Endodermal cell (in vitro differentiated cells): ENCODE results near the gene CYSTM1. TPM values are rescaled to one million over a fixed set of nuclear protein-coding genes. Genes with fewer than 3 reads are reported as not detected.

Experiments
- DNase-seq: peaks from one replicate; pipeline ENCODE4 v3.0.0-alpha.2; 2017
- H3K27ac ChIP-seq: 2 replicates; pipeline ENCODE4 v1.5.1; 2013; ENCODE audit warnings: mild to moderate bottlenecking, low read depth, low read length, moderate library complexity
- H3K27me3 ChIP-seq: 2 replicates; pipeline ENCODE4 v1.6.1; 2013; ENCODE audit warnings: mild to moderate bottlenecking, low read length, moderate library complexity; ENCODE audit not compliant: insufficient read depth, control insufficient read depth, poor library complexity, severe bottlenecking
- H3K36me3 ChIP-seq: 2 replicates; pipeline ENCODE4 v1.7.0; 2013; ENCODE audit warnings: mild to moderate bottlenecking, low read length, moderate library complexity; ENCODE audit not compliant: control insufficient read depth, insufficient read depth
- H3K4me1 ChIP-seq: one replicate; pipeline ENCODE4 v1.7.0; 2013; ENCODE audit warnings: low read length; ENCODE audit not compliant: control insufficient read depth, insufficient read depth
- H3K4me3 ChIP-seq: 2 replicates; pipeline ENCODE4 v1.5.1; 2013; ENCODE audit warnings: mild to moderate bottlenecking, low read length, moderate library complexity
- H3K9ac ChIP-seq: 2 replicates; pipeline ENCODE4 v1.6.1; 2013; ENCODE audit warnings: mild to moderate bottlenecking, low read length, moderate library complexity; ENCODE audit not compliant: poor library complexity, severe bottlenecking; ENCODE audit errors: extremely low read depth
- H3K9me3 ChIP-seq: 2 replicates; pipeline ENCODE4 v1.6.1; 2013; ENCODE audit warnings: mild to moderate bottlenecking, low read length, moderate library complexity; ENCODE audit not compliant: control insufficient read depth
- H3K27ac Mint-ChIP-seq: 2 replicates; pipeline ENCODE4 v1.8.0; 2020; ENCODE audit warnings: mixed read lengths
- H3K27me3 Mint-ChIP-seq: 2 replicates; pipeline ENCODE4 v1.8.0; 2021; ENCODE audit warnings: mild to moderate bottlenecking, mixed read lengths; ENCODE audit not compliant: insufficient read depth
- H3K36me3 Mint-ChIP-seq: 2 replicates; pipeline ENCODE4 v1.8.0; 2020; ENCODE audit warnings: low read depth, mixed read lengths
- H3K4me1 Mint-ChIP-seq: 2 replicates; pipeline ENCODE4 v1.8.0; 2020; ENCODE audit warnings: mixed read lengths
- H3K4me3 Mint-ChIP-seq: 2 replicates; pipeline ENCODE4 v1.8.0; 2020; ENCODE audit warnings: mild to moderate bottlenecking, moderate library complexity, mixed read lengths
- H3K9me3 Mint-ChIP-seq: 2 replicates; pipeline ENCODE4 v1.8.0; 2020; ENCODE audit warnings: mild to moderate bottlenecking, mixed read lengths
- WGBS, 2 experiments: methylation state at CpG; one replicate each; pipeline versions ENCODE4 v1.1.5 to v1.1.7; 2013; ENCODE audit warnings: missing lambda C conversion rate in 2 of 2, mixed read lengths in 1 of 2; ENCODE audit not compliant: insufficient coverage in 1 of 2, insufficient read length in 1 of 2; 5-methylcytosine and 5-hydroxymethylcytosine counted together
- total RNA-seq, 2 donors: library from RNA; stranded (reverse); fragmentation: NEBNext Ultra II Directional in 1 of 2; extraction: Animal tissue kit (Norgen Biotek cat#: 25700) in 1 of 2; gene quantifications; 2 replicates in 1 of 2; 3 replicates in 1 of 2; pipeline ENCODE4 v1.2.1, GENCODE V29; 2021
- TF ChIP-seq, protein P1 (sequence below): fragments of 200-600 bp; sonication (generic); conservative IDR thresholded peaks from 2 replicates; pipeline ENCODE4 v1.5.0; 2021; ENCODE audit warnings: antibody characterized with exemption, mild to moderate bottlenecking

The CYSTM1 gene
- total RNA-seq, 2 donors from 2014 or later = 30.7 to 38.1 TPM

DNA sequence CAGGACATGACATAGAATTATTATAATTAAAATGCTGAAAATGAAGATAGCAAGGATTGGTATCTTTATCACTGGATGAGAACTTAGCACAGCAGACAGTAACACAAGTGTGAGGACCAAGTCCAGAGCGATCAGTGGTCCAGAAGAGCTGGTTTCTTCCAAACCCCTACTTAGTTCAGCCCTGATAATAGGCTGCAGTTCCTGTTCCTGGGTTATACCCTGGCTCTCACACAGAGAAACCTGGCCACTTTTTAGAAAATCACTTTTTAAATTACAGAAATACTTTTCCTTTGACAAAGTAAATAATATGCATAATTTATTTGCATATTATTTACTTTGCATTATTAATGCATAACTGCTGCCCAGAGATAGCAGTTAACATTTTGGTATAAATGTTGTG is 40.3 kb downstream of the CYSTM1 start:
- H3K9me3 ChIP-seq = no peaks in the 10 kb centered on the region
- Mint-ChIP-seq H3K36me3 (no peaks in the 10 kb centered on the region), H3K27me3 (no peaks in the 10 kb centered on the region), H3K9me3 (no peaks in the 10 kb centered on the region), H3K4me3 (no peak overlapping the region), H3K4me1 (peaks cover 27% of the 10 kb centered on the region), H3K27ac (no peak overlapping the region)
- no peak overlapping the region for H3K9ac ChIP-seq
- H3K36me3 ChIP-seq = no peaks in the 10 kb centered on the region
- TF ChIP-seq, protein P1, sequence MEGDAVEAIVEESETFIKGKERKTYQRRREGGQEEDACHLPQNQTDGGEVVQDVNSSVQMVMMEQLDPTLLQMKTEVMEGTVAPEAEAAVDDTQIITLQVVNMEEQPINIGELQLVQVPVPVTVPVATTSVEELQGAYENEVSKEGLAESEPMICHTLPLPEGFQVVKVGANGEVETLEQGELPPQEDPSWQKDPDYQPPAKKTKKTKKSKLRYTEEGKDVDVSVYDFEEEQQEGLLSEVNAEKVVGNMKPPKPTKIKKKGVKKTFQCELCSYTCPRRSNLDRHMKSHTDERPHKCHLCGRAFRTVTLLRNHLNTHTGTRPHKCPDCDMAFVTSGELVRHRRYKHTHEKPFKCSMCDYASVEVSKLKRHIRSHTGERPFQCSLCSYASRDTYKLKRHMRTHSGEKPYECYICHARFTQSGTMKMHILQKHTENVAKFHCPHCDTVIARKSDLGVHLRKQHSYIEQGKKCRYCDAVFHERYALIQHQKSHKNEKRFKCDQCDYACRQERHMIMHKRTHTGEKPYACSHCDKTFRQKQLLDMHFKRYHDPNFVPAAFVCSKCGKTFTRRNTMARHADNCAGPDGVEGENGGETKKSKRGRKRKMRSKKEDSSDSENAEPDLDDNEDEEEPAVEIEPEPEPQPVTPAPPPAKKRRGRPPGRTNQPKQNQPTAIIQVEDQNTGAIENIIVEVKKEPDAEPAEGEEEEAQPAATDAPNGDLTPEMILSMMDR = no peak
- no peaks in the 10 kb centered on the region for H3K27me3 ChIP-seq
- WGBS, 2 experiments = 87 to 100% methylated on average over 1 of the region's 1 CpG
- H3K27ac ChIP-seq = no peak overlapping the region
- peaks cover 10% of the 10 kb centered on the region for H3K4me1 ChIP-seq
- no peak overlapping the region for H3K4me3 ChIP-seq
- DNase-seq = no peak

DNA sequence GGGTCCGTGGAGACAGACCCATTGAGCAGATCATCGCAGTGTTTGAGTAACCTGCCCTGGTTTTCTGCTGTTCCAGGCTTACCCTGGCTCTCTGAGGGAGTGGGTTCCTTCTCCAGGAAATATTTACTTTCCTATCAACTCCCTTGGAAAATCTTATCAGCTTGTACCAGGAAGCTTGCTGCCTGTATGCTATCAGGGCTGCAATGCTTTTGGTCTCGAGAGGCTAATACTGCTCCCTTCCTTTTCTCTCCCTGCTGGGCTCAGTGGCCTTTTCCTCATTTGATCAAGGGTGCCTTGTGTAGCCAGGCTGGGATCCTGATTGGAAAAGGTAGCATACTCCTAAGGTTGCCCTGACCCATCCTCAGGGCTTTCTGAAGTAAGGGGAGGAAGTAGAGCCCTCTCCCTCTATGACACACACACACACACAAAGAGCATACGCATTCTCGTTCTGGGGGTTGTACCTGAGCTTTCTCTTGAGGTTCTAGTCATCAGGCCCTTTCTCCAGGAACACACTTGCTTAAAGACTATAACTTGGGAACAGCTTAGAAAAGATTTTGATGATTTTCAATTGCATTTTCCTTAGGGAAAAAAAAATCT is 41.6 kb downstream of the CYSTM1 start:
- Mint-ChIP-seq H3K36me3 (no peaks in the 10 kb centered on the region), H3K9me3 (no peaks in the 10 kb centered on the region), H3K27ac (peak overlapping the region; percentile 42), H3K4me3 (no peak overlapping the region), H3K4me1 (peaks cover 31% of the 10 kb centered on the region), H3K27me3 (no peaks in the 10 kb centered on the region)
- Histone ChIP-seq H3K9me3 (no peaks in the 10 kb centered on the region), H3K27ac (no peak overlapping the region), H3K9ac (no peak overlapping the region), H3K4me3 (no peak overlapping the region), H3K36me3 (no peaks in the 10 kb centered on the region), H3K4me1 (peaks cover 10% of the 10 kb centered on the region), H3K27me3 (no peaks in the 10 kb centered on the region)
- 69 to 89% methylated on average over 2 to 5 of the region's 5 CpGs for WGBS, 2 experiments
- no peak for DNase-seq
- TF ChIP-seq, protein P1 = no peak

DNA sequence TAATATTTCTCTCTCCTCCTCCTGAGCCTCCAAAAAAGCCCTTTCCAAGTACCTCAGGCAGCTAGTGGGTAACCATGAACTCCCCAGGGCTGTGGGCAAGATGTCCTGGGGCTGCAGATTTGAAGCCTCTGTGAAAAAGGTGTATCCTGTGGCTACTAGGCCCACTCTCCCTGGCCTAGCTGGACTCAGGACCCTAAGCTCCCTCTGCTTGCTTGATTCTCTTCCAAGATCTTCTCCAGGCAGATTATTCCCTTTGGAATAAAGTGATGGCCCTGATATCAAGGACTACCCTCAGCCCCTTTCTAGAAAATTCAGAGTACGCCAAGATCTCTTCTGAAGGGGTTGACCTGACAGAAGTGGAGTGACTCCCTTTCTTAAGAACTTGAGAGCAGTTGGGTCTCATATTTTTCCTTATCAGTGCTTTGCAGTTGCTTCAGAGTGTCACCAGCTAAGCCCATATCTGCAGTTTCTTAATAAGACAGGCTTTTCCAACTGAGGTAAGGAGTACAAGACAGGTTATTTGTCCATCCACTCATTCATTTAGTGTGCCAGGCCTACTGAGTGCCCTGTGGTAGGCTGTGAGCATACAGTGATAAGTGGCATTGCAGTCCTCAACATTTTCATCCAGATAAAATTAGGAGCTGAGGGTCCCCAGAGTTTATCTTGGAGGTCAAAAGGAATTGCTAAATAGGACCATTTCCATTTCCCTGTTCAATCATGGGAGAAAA is 42.5 kb downstream of the CYSTM1 start:
- H3K9me3 ChIP-seq = no peaks in the 10 kb centered on the region
- H3K27me3 ChIP-seq = no peaks in the 10 kb centered on the region
- H3K4me1 ChIP-seq = peaks cover 10% of the 10 kb centered on the region
- WGBS, 2 experiments = 97 to 100% methylated on average over 1 of the region's 1 CpG
- H3K36me3 ChIP-seq = no peaks in the 10 kb centered on the region
- no peak for DNase-seq
- no peak overlapping the region for H3K27ac ChIP-seq
- Mint-ChIP-seq H3K9me3 (no peaks in the 10 kb centered on the region), H3K27ac (no peak overlapping the region), H3K4me1 (peaks cover 31% of the 10 kb centered on the region), H3K27me3 (no peaks in the 10 kb centered on the region), H3K4me3 (no peak overlapping the region), H3K36me3 (no peaks in the 10 kb centered on the region)
- TF ChIP-seq, protein P1 = no peak
- no peak overlapping the region for H3K9ac ChIP-seq
- H3K4me3 ChIP-seq = no peak overlapping the region
